A673 (cell line): ENCODE measurements around the gene FAAP20. TPM values are rescaled to one million over a fixed set of nuclear protein-coding genes. Genes with fewer than 3 reads are reported as not detected.

Experiments used
- BruUV-seq: library from RNA; stranded (reverse); fragments of 400-500 nt; replicated peaks from 2 replicates; lab custom pipeline; 2021; lab: Mats Ljungman, UMichigan
- CTCF ChIA-PET: fragments of 300-600 bp; sonication (Branson Sonifier 250); formaldehyde crosslinking; loops from one replicate; lab custom pipeline; 2022; ENCODE audit warnings: antibody characterized with exemption; lab: Charles Lee
- POLR2A ChIA-PET: fragments of 300-600 bp; sonication (Branson Sonifier 250); formaldehyde crosslinking; loops from one replicate; lab custom pipeline; 2022; ENCODE audit warnings: antibody characterized with exemption; ENCODE audit not compliant: low non-redundant PET; lab: Charles Lee
- DNase-seq: peaks from one replicate; pipeline ENCODE4 v3.0.0-alpha.2; 2015; ENCODE audit warnings: low spot score
- H3K27ac ChIP-seq: fragments of 200-600 bp; sonication (generic); 2 replicates; pipeline ENCODE4 v1.5.1; 2016; ENCODE audit warnings: mixed run types, low read depth, mild to moderate bottlenecking, mixed read lengths, antibody characterized with exemption, low read length; ENCODE audit not compliant: poor library complexity, severe bottlenecking
- H3K27me3 ChIP-seq: fragments of 200-600 bp; sonication (generic); replicated peaks from 2 replicates; pipeline ENCODE4 v1.6.1; 2017; ENCODE audit warnings: mixed run types, low read depth, mild to moderate bottlenecking, mixed read lengths, antibody characterized with exemption, low read length; ENCODE audit not compliant: insufficient read depth, poor library complexity
- H3K36me3 ChIP-seq: fragments of 200-600 bp; sonication (generic); 2 replicates; pipeline ENCODE4 v1.6.1; 2016; ENCODE audit warnings: mixed run types, mild to moderate bottlenecking, mixed read lengths, antibody characterized with exemption, low read length; ENCODE audit not compliant: insufficient read depth, poor library complexity, severe bottlenecking
- H3K4me1 ChIP-seq: fragments of 200-600 bp; sonication (generic); 2 replicates; pipeline ENCODE4 v1.6.1; 2017; ENCODE audit warnings: mixed run types, mild to moderate bottlenecking, mixed read lengths, antibody characterized with exemption, low read length; ENCODE audit not compliant: insufficient read depth, poor library complexity, severe bottlenecking
- H3K4me3 ChIP-seq: fragments of 200-600 bp; sonication (generic); 2 replicates; pipeline ENCODE4 v1.5.1; 2016; ENCODE audit warnings: low read depth, mixed run types, mild to moderate bottlenecking, mixed read lengths, low read length; ENCODE audit not compliant: poor library complexity, severe bottlenecking
- H3K9me3 ChIP-seq: fragments of 200-600 bp; sonication (generic); 2 replicates; pipeline ENCODE4 v1.6.1; 2016; ENCODE audit warnings: mixed run types, low read depth, mild to moderate bottlenecking, mixed read lengths, antibody characterized with exemption, low read length; ENCODE audit not compliant: poor library complexity, severe bottlenecking
- CTCF ChIP-seq: fragments of 300-800, 200-600 bp; sonication (generic); conservative IDR thresholded peaks from 2 replicates; pipeline ENCODE4 v1.5.1; 2017; ENCODE audit warnings: low read depth, mild to moderate bottlenecking, antibody characterized with exemption, low read length, moderate library complexity, mixed read lengths
- EZH2 ChIP-seq: fragments of 200-600 bp; sonication (generic); IDR thresholded peaks from 2 replicates; pipeline ENCODE4 v1.6.1; 2017; ENCODE audit warnings: borderline replicate concordance, low read depth, mild to moderate bottlenecking, mixed read lengths, antibody characterized with exemption, low read length; ENCODE audit not compliant: poor library complexity, severe bottlenecking
- intact Hi-C: fragments of 100-400 bp; cut with micrococcal nuclease; formaldehyde crosslinking; loops from one replicate; pipeline ENCODE4 v1.10.0; 2022; ENCODE audit not compliant: unreplicated experiment
- total RNA-seq: library from RNA; stranded (reverse); gene quantifications from 2 replicates; pipeline ENCODE4 v1.2.3, GENCODE V29; 2021

Gene FAAP20
- total RNA-seq, 1 experiment from 2014 or later, result 114 TPM

GRCh38 chr1:2205191-2205952, 10.8 kb upstream of the FAAP20 start:
- ChIA-PET POLR2A (interaction anchor here (1.5 kb wide), 1 partner anchor 10 kb away, joined by 13 read pairs; the partner anchor contains the start of gene FAAP20), CTCF (interaction anchor here (0.6 to 0.9 kb wide), 2 partner anchors 11 to 176 kb away, joined by 3 to 7 read pairs; partner anchors contain the start of gene FAAP20)
- Histone ChIP-seq H3K4me1 (peaks cover 19% of the 10 kb centered on the region), H3K9me3 (no peaks in the 10 kb centered on the region), H3K4me3 (peak overlapping the region; percentile 55), H3K27me3 (no peaks in the 10 kb centered on the region), H3K27ac (peak overlapping the region; percentile 83), H3K36me3 (no peaks in the 10 kb centered on the region)
- TF ChIP-seq CTCF (0 out of 2 replicates have a peak, but pooled peaks have one; percentile 12), EZH2 (no peak)
- no TSS peak for BruUV-seq
- intact Hi-C loops, result no loop called here
- peak; percentile 93 for DNase-seq

DNA sequence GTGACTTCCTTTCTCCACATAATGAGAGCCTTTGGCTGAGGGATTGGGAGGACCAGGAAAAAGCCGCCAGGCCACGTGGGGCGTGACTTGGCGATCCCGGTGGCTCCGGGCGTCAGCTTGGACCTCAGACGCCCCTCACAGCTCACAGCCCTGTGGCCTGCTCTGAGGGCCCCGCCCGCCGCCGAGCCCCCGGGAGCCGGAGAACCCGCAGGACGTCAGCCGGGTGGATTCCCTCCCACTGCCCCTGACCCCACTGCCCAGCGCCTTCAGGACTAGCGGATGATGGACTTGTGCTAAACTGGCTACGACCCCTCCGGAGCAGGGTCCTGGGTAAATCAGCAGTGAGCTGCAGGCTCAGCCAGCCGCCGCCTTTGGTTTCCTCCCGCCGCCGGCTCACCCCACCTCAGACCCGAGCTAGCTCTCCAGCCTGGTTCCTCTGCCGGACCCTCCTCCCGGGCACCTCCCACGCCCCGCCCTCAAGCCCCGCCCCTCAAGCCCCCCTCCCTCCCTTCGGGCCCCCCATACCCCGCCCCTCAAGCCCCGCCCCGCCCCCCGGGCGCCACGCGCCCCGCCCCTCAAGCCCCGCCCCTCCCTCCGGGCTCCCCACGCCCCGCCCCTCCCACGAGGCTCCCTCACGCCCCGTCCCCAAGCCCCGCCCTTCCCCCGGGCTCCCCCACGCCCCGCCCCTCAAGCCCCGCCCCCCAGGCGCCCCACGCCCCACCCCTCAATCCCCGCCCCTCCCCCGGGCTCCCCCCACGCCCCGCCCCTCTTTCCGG, 10.0 kb upstream of the FAAP20 start:
- Histone ChIP-seq H3K9me3 (no peaks in the 10 kb centered on the region), H3K4me3 (peak overlapping the region; percentile 40), H3K36me3 (no peaks in the 10 kb centered on the region), H3K4me1 (peaks cover 19% of the 10 kb centered on the region), H3K27me3 (no peaks in the 10 kb centered on the region), H3K27ac (no peak overlapping the region)
- no peak for DNase-seq
- intact Hi-C loops, result no loop called here
- no TSS peak for BruUV-seq
- ChIA-PET POLR2A (interaction anchor here (1.5 kb wide), 1 partner anchor 10 kb away, joined by 13 read pairs; the partner anchor contains the start of gene FAAP20), CTCF (interaction anchor here (0.6 to 0.9 kb wide), 2 partner anchors 30 to 177 kb away, joined by 3 read pairs; no protein-coding TSS in a partner anchor)
- TF ChIP-seq EZH2, result no peak
- no peak for TF ChIP-seq CTCF

GRCh38 chr1:2203671-2204414, 9.3 kb upstream of the FAAP20 start:
- no TSS peak for BruUV-seq
- no peak for DNase-seq
- Histone ChIP-seq H3K4me1 (peaks cover 19% of the 10 kb centered on the region), H3K9me3 (no peaks in the 10 kb centered on the region), H3K4me3 (peak overlapping the region; percentile 40), H3K36me3 (no peaks in the 10 kb centered on the region), H3K27ac (no peak overlapping the region), H3K27me3 (no peaks in the 10 kb centered on the region)
- ChIA-PET CTCF (interaction anchor here (0.6 to 0.9 kb wide), 2 partner anchors 29 to 178 kb away, joined by 3 read pairs; no protein-coding TSS in a partner anchor), POLR2A (interaction anchor here (1.5 kb wide), 1 partner anchor 9 kb away, joined by 13 read pairs; the partner anchor contains the start of gene FAAP20)
- TF ChIP-seq EZH2 (no peak), CTCF (no peak)
- intact Hi-C loops, result no loop called here
